ENCODE results near the gene CAMK1D. TPM values are rescaled to one million over a fixed set of nuclear protein-coding genes. Genes with fewer than 3 reads are reported as not detected.

Gene CAMK1D
- total and polyA plus RNA-seq, 2 experiments from 2014 or later, result 2.0 to 3.8 TPM

- peak; percentile 62 to 89 for DNase-seq (ENCODE audit: low read depth in 1 of 2, low spot score in 1 of 2)
- Histone ChIP-seq H3K27me3 (no peaks in the 10 kb centered on the region), H3K4me3 (no peak overlapping the region), H3K27ac (no peak overlapping the region), H3K4me1 (ENCODE audit: low read depth) (peaks cover 4% of the 10 kb centered on the region), H3K36me3 (no peaks in the 10 kb centered on the region), H3K9me3 (ENCODE audit: low read depth) (no peaks in the 10 kb centered on the region)
- TF ChIP-seq CTCF (IDR thresholded peaks at IDR 0.05; ENCODE audit: low read depth, low read length), result peak; percentile 53
These were observed 358.3 kb downstream of the CAMK1D start for GRCh38 chr10:12707461-12708185.

- Histone ChIP-seq H3K36me3 (no peaks in the 10 kb centered on the region), H3K4me1 (ENCODE audit: low read depth) (peaks cover 4% of the 10 kb centered on the region), H3K4me3 (no peak overlapping the region), H3K27ac (no peak overlapping the region), H3K9me3 (ENCODE audit: low read depth) (no peaks in the 10 kb centered on the region), H3K27me3 (no peaks in the 10 kb centered on the region)
- DNase-seq (ENCODE audit: low read depth in 1 of 2, low spot score in 1 of 2), result peak in 1 of 2 donors; percentile 28
- no peak for TF ChIP-seq CTCF (IDR thresholded peaks at IDR 0.05; ENCODE audit: low read depth, low read length)
These were observed 359.7 kb downstream of the CAMK1D start for GRCh38 chr10:12709000-12709401.

GRCh38 chr10:12709521-12709963 is 360.2 kb downstream of the CAMK1D start:
- no peaks in the 10 kb centered on the region for H3K36me3 ChIP-seq
- no peaks in the 10 kb centered on the region for H3K27me3 ChIP-seq
- no peak for TF ChIP-seq CTCF (IDR thresholded peaks at IDR 0.05; ENCODE audit: low read depth, low read length)
- H3K4me1 ChIP-seq (ENCODE audit: low read depth), result peaks cover 4% of the 10 kb centered on the region
- H3K27ac ChIP-seq, result no peak overlapping the region
- H3K9me3 ChIP-seq (ENCODE audit: low read depth), result no peaks in the 10 kb centered on the region
- peak in 1 of 2 donors; percentile 46 for DNase-seq (ENCODE audit: low read depth in 1 of 2, low spot score in 1 of 2)
- no peak overlapping the region for H3K4me3 ChIP-seq

GRCh38 chr10:12710157-12710556 is 360.8 kb downstream of the CAMK1D start:
- H3K36me3 ChIP-seq, result no peaks in the 10 kb centered on the region
- H3K4me3 ChIP-seq, result no peak overlapping the region
- H3K9me3 ChIP-seq (ENCODE audit: low read depth), result no peaks in the 10 kb centered on the region
- DNase-seq (ENCODE audit: low read depth in 1 of 2, low spot score in 1 of 2), result no peak
- no peaks in the 10 kb centered on the region for H3K27me3 ChIP-seq
- TF ChIP-seq CTCF (IDR thresholded peaks at IDR 0.05; ENCODE audit: low read depth, low read length), result no peak
- H3K27ac ChIP-seq, result no peak overlapping the region
- peaks cover 4% of the 10 kb centered on the region for H3K4me1 ChIP-seq (ENCODE audit: low read depth)

GRCh38 chr10:12710594-12711349 is 361.4 kb downstream of the CAMK1D start:
- Histone ChIP-seq H3K4me3 (no peak overlapping the region), H3K27me3 (no peaks in the 10 kb centered on the region), H3K4me1 (ENCODE audit: low read depth) (peaks cover 4% of the 10 kb centered on the region), H3K9me3 (ENCODE audit: low read depth) (no peaks in the 10 kb centered on the region), H3K36me3 (no peaks in the 10 kb centered on the region), H3K27ac (no peak overlapping the region)
- peak; percentile 79 to 91 for DNase-seq (ENCODE audit: low read depth in 1 of 2, low spot score in 1 of 2)
- peak; percentile 98 for TF ChIP-seq CTCF (IDR thresholded peaks at IDR 0.05; ENCODE audit: low read depth, low read length)

Measured in cardiac muscle cell (in vitro differentiated cells and primary cell).